CD4-positive, alpha-beta T cell treated with Interleukin-17A for 1 hour (primary cell): ENCODE results near the gene MYRFL.
"Not testable (repeated sequence)": the region's sequence is repeated elsewhere in the genome, so short reads cannot be mapped to it uniquely, and the experiment has no call there.

Experiments used
- DNase-seq: peaks from one replicate; pipeline ENCODE4 v3.0.0-alpha.2; 2020

MYRFL gene

GRCh38 chr12:69824966-69825560 lies at the start of gene MYRFL:
Gene MYRFL (plus strand): TSS chr12:69825227. CDS start chr12:69825518, 291 bp downstream.
- DNase-seq: no peak

- no peak for DNase-seq
Observed at GRCh38 chr12:69779928-69780327, 45.1 kb upstream of the MYRFL start.

GRCh38 chr12:69783365-69783764 lies 41.7 kb upstream of the MYRFL start:
- DNase-seq: no peak

GRCh38 chr12:69789351-69789750 lies 35.7 kb upstream of the MYRFL start:
- no peak for DNase-seq

GRCh38 chr12:69792533-69792932 lies 32.5 kb upstream of the MYRFL start:
- DNase-seq: no peak

- DNase-seq: not testable (repeated sequence)
Observed at GRCh38 chr12:69807101-69807897, 17.7 kb upstream of the MYRFL start.

- no peak for DNase-seq
Observed at GRCh38 chr12:69810870-69811498, 14.0 kb upstream of the MYRFL start.

- DNase-seq: no peak
Observed at GRCh38 chr12:69816082-69816481, 8.9 kb upstream of the MYRFL start.

GRCh38 chr12:69821032-69821455 lies 4.0 kb upstream of the MYRFL start:
- no peak for DNase-seq

- no peak for DNase-seq
Observed at GRCh38 chr12:69821456-69822159, 3.4 kb upstream of the MYRFL start.

- no peak for DNase-seq
Observed at GRCh38 chr12:69822201-69822860, 2.7 kb upstream of the MYRFL start.

GRCh38 chr12:69824028-69824427 lies 999 bp upstream of the MYRFL start:
- DNase-seq: no peak

GRCh38 chr12:69828897-69829296 lies 3.9 kb downstream of the MYRFL start:
- no peak for DNase-seq

GRCh38 chr12:69833696-69834095 lies 8.7 kb downstream of the MYRFL start:
- DNase-seq: no peak

GRCh38 chr12:69834147-69834546 lies 9.1 kb downstream of the MYRFL start:
- no peak for DNase-seq

GRCh38 chr12:69834576-69834975 lies 9.5 kb downstream of the MYRFL start:
- DNase-seq: no peak

GRCh38 chr12:69835081-69835480 lies 10.1 kb downstream of the MYRFL start:
- no peak for DNase-seq

- no peak for DNase-seq
Observed at GRCh38 chr12:69836015-69836414, 11.0 kb downstream of the MYRFL start.

- no peak for DNase-seq
Observed at GRCh38 chr12:69837191-69837590, 12.2 kb downstream of the MYRFL start.

GRCh38 chr12:69837657-69838415 lies 12.8 kb downstream of the MYRFL start:
- no peak for DNase-seq

GRCh38 chr12:69840727-69841126 lies 15.7 kb downstream of the MYRFL start:
- DNase-seq: no peak

GRCh38 chr12:69843608-69844007 lies 18.6 kb downstream of the MYRFL start:
- DNase-seq: no peak
